Stimulated activated CD4-positive, alpha-beta T cell treated with anti-CD3 and anti-CD28 coated beads, Interleukin-12 subunit alpha, Interleukin-12 subunit beta, amount 100 ng/mL, for 4 hours (primary cell): ENCODE data around the gene IL22RA2.

Experiments used
- DNase-seq: peaks from one replicate; pipeline ENCODE4 v3.0.0-alpha.2; 2020

The IL22RA2 gene

DNA sequence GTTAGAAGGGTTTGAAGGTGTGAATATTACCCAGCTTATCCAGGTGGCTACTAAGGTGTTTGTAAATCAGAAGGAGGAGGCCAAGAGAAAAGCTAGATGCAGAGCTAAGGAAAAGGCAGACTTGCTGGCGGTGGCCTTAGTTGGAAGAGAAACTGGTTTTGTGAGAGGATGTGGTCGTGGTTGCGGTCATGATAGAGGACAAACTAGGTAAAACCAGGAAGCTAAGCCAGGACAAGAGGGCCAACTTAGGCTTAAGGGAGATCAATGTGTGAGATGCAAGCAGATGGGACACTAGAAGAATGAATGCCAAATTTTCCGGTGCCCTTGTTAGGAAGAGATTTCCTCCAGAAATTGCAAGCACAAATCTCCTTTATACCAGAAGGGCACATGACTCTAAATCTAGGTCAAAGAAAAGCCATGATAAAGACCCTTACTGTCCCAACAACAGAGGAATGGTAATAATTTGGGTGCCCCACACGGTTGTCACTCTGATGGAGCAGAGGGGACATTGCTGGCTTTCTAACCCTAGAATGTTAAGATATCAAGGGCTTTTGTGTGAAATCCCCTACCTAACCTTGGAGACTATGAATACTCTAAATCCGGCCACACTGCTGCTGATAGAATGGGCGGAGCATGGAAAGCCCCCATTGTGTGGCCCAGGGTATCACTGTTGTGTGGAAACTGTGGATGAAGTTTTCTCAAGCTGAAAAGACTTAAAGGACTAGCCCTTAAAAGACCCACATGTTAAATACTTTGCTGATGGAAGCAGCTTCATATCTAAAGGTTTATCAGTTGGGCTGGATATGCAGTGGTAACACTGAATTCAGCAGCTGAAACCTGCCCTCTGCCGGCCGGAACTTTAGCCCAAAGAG, 7.8 kb downstream of the IL22RA2 start:
- no peak for DNase-seq

DNA sequence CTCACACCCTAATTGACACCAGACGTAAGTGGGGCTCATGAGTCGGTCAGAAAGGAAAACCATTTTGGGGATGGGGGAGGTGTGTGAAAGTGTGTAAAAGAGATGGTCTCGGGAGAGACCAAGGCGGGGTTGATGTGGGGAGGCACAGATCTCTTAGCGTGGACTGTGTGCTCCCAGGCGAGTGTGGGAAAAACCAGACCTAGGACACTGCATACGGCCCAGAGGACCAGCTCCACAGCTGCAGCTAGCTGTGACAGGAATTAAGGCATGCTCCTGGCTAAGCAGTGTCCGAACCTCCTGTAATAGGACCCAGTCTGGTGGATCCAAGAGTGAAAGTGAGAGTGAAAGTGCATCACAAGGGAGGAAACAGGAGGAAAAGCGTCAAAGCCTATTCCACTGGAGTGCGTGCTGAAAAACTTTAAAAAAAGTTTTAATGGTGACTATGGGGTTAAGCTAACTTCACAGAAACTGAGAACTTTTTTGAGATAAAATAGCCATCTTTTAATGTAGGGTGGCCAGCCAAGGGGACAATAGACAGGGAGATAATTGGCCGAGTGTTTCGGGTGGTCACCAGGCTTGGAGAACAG, 9.6 kb downstream of the IL22RA2 start:
- DNase-seq = no peak

DNA sequence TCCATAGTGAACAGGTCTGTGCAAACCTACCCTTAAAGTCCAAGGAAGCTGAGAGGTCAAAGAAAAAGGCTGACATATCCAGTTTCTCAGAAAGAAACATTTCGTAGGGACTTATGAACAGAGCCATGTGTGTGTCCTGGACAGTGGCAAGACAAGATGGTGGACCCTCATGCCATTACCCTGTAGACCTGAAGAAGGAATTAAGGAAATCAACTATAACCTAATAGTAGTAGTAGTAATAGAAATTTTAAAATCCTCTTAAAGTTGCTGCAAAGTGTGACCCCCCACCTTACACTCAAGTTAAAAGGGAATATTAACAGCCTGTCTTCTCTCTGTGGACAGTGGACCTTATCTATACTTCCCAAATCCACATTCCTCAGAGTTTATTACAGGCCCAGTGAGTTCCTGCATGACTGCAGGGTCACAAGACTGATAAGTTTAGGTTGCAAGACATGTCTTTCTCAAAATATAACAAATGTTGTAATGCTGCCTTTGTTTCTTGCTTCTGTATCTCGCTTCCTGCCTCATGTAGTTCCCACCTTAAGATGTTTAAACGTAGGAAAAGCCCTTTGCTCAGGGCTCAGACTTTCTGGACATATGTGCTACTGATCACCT, 10.6 kb downstream of the IL22RA2 start:
- DNase-seq = no peak

DNA sequence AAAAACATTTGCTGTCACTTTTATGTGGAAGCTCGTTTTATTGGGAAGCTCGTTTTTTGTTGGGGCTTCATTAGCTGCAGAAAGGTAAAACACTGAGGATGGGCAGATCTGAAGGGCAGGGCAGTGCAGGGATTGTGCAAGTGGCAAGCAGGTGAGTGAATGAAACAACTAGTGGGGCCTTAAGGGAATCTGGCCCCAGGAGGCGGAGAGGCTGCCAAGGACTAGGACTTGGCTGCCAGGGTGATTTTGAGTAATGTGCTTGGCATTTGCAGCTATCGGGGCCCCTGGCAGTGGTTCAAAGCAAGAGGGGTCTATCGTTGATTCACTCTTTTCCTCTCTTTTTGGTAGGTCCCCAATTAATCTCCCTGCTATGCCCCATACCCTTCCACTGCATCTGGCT, 11.5 kb downstream of the IL22RA2 start:
- DNase-seq = no peak

DNA sequence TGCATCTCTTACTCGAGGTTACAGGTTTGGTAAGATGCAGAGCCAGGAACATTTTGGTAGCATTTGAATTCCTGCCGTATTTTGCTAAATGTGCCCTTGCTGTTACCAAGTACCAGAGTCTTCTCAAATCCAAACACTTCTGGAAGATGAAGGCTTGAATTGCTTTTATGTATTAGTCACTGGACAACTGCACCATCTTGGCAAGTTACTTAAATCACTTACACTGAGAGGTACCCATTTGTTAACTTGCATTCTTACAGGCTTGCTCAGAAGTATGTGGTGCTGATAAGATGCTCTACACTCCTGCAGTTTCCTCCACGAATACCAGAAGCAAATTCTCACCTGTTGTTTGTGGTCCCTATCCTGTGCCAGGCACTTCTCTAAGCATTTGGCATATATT, 12.7 kb downstream of the IL22RA2 start:
- DNase-seq = no peak

DNA sequence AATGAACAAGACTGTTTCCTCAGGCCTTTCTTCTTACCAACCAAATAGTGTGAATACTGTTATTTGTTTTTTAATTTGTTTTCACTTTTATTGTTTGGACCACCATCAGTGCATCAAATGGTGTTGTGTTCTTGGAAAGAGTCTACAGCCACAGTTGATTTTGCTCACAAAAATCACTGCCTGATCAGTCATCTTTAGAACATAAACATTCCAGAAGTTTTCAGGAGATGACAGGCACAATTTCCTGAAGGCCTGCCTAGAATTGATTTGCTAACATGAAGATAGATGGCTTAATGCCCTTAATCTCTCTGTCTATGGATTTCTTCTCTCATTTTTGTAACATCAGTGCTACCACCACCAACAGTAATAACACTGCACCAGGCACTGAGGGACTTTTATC, 13.5 kb downstream of the IL22RA2 start:
- no peak for DNase-seq

DNA sequence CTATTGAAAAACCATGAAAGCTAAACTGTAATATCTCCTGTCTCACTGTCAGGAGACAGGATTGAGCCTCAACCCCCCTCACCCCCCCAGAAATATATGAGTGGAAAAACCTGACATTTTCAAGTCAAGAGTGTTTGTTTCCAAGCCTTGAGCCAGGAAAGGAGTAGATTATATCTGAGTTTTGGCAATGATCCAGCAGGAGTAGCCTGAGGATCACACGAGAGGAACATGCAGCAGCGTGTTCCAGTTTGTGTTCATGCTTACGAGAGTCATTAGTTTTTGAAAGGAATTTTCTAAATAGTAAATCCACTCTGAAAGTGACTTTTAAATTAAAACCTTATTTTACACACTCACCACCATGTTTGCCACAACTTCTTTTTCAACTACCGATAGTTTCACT, 15.8 kb downstream of the IL22RA2 start:
- no peak for DNase-seq

DNA sequence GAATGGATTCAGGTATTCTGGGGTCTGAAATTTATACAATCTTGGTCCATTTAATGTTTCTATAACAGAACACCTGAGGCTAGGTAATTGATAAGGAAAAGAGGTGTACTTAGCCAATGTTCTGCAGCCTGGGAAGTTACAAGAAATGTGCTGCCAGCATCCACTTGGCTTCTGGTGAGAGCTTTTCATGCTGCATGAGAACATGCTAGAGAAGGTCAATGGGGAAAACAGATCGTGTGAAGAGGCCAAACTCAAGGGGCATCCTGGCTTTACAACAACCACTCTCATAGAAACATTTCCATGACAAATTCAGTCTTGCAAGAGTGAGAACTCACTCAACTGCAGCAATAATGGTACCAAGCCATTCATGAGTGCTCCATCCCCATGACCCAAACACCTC, 16.8 kb downstream of the IL22RA2 start:
- no peak for DNase-seq

DNA sequence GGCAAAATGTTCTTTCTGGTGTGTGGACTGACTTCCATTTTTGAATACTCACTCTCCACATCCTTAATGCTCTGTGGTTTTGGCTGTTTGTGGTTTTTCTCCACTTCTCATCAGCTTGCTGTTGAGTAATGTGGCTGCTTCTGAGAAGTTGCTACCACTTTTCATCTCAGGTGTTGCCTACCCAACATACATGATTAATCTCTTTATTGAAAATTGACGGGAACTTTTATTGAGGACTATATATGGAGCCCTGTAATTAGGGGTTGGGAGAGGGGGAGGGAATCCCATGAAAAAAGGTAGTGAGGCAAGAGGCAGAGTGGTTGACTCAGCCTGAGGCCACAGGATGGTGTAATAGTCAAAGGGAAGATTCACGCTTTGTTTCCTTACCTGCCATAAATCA, 17.6 kb downstream of the IL22RA2 start:
- DNase-seq = no peak

DNA sequence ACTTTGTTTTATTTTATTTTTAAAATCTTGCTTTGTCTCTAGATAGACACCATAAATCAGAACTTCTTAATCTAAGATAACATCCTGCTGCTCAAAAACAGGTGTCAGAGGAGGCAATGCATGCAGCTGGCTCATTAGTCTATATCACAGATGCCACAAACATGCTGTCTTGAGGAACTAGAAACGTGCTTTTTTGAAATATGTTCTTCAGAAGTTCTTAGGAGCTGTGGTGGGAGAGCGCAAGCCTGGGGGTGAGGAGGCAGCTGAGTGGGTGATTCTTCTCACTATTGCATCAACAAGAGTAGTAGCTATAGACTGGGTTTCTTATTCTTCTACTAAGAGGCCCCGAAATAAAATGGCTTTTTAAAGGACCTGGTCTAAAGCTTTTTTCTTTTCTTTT, 23.4 kb downstream of the IL22RA2 start:
- no peak for DNase-seq

DNA sequence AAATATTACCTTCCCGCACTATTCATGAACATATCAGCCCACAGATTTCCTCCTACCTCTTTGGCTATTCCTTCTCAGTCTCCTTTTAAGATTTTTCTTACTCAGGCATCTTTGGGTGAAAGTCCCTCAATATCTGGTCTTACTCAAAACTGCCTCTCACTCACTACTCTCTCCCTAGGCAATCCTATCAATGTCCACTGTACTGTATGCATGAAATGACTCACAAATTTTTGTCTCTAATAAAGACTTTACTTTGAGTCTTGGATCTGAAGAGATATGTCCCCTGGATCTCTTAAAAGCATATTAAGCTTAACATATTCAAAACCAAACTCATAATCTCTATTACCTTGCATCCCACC, 24.4 kb downstream of the IL22RA2 start:
- DNase-seq = no peak

DNA sequence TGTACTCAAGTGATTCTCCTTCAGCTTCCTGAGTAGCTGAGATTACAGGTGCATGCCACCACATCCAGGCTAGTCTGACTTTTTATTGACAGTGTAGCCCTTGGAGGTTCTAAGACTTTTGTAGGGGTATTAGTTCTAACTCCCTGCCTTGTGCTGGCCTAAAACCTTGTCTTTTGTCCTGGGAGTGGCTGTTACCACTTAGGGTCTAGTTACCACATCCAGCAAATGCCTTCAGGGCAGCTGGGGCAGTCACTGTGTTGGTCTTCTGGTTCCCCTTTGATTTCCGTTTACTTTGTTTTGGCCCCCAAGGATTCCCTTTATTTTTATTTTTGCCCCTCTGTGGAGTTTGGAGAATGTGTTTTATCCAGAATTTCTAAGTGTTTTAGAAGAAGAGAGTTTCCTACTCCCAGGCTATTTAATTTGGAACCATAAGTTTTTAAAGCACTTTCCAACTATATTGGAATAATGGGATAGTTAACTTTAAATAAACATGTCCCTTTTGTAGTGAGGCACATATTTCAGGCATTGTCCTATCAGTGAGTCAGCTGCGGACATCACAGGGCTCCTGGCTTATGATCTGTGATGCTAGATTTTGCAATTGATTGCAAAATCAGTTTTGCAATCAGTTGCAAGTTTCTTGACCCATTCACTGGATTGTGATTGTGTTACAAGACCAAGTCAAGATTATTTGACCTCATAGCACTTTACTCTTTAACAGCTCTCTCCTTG, 25.0 kb downstream of the IL22RA2 start:
- DNase-seq = no peak

DNA sequence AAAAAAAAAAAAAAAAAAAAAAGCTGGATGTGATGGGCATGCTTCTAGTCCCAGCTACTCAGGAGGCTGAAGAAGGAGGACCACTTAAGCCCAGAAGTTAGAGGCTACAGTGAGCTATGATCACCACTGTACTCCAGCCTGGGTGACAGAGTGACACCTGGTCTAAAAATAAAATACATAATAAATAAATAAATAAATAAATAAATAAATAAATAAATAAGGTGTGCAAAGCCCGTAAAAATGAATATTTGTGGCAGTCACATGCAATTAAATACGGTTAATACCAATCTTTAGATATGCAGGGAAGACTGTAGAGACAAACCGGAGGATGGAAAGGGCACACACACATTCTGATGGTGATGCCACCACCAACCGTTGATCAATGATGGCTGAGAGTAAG, 26.2 kb downstream of the IL22RA2 start:
- no peak for DNase-seq

DNA sequence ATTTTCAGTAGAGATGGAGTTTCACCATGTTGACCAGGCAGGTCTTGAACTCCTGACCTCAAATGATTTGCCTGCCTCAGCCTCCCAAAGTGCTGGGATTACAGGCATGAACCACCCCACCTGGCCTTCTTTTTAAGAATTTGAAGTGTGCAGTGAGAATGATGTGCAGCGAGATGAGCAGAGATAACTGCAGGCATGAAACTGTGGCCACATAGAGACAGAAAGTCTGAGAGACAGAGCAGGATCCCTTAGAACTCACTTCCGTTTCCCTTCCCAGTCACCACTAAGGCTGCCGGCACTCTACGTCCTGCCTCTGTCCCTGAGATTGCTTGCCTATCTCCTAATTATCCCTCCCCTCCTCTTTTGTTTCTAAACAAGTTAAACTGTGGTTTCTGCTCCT, 27.2 kb downstream of the IL22RA2 start:
- DNase-seq = no peak

DNA sequence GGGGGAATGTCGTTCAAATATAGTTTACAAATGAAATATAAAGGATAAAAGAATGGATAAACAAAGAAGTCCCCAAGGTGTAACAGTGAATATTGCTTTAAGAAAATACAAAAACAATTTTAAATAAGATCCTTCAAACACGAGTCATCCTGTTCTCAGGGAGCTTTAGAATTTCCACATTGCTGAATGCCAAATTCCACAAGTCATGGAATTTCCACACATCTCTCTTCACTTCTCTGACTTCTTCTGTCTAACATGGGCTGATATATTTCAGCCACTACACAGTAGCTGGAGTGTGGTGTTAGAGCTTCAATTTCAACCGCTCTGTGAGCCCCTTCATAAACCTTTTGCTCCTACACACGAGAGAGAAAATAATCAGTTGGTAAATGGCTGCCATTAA, 28.0 kb downstream of the IL22RA2 start:
- no peak for DNase-seq

DNA sequence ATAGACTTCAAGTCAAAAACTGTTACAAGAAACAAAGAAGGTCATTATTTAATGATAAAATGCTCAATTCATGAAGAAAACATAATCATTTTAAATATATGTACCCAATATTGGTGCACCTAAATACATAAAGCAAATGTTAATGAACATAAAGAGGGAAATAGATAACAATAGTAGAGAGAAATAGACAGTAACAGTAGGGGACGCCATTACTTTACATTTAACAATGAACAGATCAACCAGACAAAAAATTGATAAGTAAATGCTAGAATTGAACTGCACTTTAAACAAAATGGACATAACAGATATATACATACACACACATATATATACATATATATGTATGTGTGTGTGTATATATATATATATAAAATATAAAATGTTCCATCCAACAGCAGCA, 37.4 kb downstream of the IL22RA2 start:
- DNase-seq = no peak

DNA sequence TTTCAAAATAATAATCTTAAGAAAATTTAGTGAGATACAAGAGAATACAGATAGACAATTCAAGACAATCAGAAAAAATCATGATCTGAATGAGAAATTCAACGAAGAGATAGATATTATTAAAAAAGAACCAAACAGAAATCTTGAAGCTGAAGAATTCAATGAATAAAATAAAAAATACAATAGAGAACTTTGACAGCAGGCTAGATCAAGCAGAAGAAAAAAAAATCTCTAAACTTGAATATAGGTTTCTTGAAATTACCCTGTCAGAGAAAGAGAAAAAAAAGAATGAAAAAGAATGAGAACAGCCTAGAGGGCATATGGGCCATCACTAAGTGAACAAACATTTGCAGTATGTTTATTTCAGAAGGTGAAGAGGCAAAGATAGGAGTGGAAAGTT, 39.0 kb downstream of the IL22RA2 start:
- no peak for DNase-seq

DNA sequence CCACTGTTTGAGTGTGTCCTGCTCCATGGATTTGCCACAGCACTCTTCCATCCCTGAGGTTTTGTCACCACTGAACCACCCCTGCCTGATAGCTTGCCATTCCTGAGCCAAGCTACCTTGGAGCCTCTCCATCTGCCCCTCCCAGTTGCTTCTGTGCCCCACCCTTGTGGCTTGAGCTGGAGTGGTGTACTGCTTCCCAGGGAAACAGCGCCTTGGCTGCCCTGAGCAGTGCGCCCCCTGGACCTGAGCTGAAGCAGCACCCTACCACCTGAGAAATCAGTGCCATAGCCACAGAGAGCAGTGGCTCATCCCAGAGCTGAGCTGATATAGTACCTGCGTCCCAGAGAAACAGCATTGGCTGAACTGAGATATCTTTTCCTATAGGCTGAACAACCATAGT, 40.3 kb downstream of the IL22RA2 start:
- no peak for DNase-seq

DNA sequence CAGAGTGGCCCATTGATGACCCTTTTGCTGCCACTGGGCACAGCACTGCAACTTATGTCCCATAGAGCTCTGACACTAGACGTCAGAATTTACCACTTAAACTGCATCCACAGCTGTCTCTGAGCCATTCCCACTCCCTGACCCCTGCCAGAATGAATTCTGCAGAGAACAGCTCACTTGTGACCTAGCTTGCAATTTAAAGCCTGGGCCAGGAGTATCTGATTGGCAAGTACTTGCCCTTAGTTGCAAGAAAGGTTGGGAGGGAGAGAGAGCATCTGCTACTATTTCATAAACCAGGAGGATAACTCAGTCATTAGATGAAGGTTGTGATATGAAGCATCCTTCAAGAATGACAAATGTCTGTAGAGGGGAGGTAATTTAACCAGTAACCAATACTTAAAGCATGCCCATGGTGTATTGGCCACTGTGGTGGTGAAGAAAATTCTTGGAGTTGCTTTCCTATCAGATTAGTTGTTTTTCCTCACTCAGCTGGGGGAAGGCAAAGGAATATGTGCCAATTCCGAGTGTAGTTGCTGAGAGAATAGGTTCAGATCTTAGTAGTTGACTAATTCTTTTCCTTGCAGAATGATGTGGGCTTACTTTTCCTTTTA, 46.5 kb downstream of the IL22RA2 start:
- no peak for DNase-seq

DNA sequence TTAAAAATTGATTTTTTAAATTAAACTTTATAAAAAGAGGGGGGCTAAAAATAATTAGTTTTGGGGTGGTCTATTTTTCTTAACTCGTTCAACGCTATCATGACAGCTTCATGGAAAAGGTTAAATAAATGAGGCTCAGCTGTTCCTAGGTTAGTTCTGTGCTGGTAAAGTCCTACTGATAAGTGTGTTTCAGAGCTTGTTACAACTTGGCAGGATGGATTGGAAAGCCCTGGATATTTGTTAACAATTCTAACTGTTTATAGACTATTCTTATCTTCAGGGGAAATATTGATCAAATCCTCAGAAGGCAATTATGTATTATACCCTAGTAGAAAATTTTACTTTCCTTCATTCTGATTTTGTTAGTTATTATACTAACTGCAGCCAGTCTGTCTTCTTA, 50.4 kb downstream of the IL22RA2 start:
- DNase-seq = no peak

DNA sequence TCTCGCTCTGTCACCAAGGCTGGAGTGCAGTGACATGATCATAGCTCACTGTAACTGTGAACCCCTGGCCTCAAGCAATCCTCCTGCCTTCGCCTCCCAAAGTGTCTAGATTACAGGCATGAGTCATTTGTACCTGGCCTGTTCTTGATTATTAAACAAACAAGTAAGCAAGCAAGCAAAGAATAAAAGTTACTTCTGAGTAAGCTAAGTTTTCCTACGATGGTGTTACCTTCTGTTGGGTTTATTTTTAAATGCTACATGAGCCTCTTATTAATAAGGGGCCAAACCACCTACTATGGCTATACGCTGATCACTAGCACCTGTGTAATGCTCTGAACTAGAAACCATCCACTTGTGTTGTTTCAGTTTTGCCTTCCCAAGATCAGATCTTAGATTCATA, 50.8 kb downstream of the IL22RA2 start:
- DNase-seq = no peak

DNA sequence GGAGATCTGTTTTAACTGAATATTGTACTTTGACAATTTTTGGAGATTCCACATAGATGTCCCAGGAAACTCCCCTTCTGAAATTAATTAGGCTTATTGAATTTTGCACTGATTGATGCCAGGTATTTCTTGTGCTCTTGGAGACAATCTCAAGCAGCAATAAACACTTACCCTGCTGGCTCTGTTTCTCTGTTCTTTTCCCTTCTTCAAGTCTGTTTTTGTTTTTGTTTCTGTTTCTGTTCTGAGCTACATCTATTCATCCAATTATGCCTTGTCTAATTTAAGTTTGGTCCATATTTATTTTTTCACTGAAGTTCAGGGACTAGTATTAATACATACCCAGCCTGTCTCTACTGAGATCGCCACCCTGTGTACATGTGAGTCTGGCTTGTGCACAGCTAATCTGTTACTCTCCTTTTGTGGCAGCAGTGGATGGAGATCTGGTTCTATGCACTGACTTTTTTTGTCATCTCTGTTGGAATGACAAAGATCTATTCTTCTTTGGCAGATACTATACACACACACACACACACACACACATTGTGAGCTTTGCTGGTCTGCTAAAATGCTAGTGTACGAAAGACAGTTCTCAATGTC, 51.9 kb downstream of the IL22RA2 start:
- no peak for DNase-seq

DNA sequence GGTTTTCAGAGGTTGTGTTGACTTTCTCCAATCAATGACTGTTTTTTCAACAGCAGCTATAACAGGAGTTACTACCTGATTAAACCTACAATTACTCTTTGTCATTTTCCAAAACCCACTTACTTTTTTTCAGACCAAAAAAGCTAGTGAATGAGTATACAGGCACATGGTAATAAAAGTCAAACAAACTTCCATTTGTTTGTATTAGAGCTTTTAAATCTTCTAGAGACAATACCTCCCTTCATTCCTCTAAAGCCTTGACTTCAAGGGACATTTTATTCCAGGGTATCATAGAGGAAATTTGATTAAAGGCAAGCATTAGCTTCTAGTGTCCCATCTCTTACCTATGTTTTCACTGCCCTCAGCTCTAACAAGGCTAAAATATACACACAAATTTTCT, 52.7 kb downstream of the IL22RA2 start:
- DNase-seq = no peak
